Nephron progenitor cell (in vitro differentiated cells): ENCODE data around the gene SRSF2.
A peak's percentile ranks its signal among the peaks of the same experiment; 100 is the strongest.

Experiments used
- DNase-seq: peaks from one replicate; pipeline ENCODE4 v3.0.0; 2021
- H3K27ac Mint-ChIP-seq: 2 replicates; pipeline ENCODE4 v1.8.0; 2021; ENCODE audit warnings: mild to moderate bottlenecking, moderate library complexity, mixed read lengths
- H3K27me3 Mint-ChIP-seq: 2 replicates; pipeline ENCODE4 v1.8.0; 2021; ENCODE audit warnings: mild to moderate bottlenecking, low read depth, mixed read lengths; ENCODE audit not compliant: poor library complexity
- H3K36me3 Mint-ChIP-seq: 2 replicates; pipeline ENCODE4 v1.8.0; 2021; ENCODE audit warnings: low read depth, mixed read lengths
- H3K4me1 Mint-ChIP-seq: 2 replicates; pipeline ENCODE4 v1.8.0; 2021; ENCODE audit warnings: mixed read lengths
- H3K4me3 Mint-ChIP-seq: 2 replicates; pipeline ENCODE4 v1.8.0; 2021; ENCODE audit warnings: mild to moderate bottlenecking, moderate library complexity, mixed read lengths
- H3K9me3 Mint-ChIP-seq: 2 replicates; pipeline ENCODE4 v1.8.0; 2021; ENCODE audit warnings: mild to moderate bottlenecking, moderate library complexity, mixed read lengths
- CTCF ChIP-seq: fragments of 200-600 bp; sonication (generic); IDR thresholded peaks from 2 replicates; pipeline ENCODE4 v1.5.0; 2021; ENCODE audit warnings: antibody characterized with exemption

SRSF2 gene

GRCh38 chr17:76720211-76720610, 16.9 kb downstream of the SRSF2 start:
- peaks cover 57% of the 10 kb centered on the region for H3K36me3 Mint-ChIP-seq
- no peak for TF ChIP-seq CTCF
- no peak overlapping the region for H3K4me3 Mint-ChIP-seq
- H3K4me1 Mint-ChIP-seq, result peaks cover 4% of the 10 kb centered on the region
- H3K9me3 Mint-ChIP-seq, result no peaks in the 10 kb centered on the region
- no peak for DNase-seq
- H3K27me3 Mint-ChIP-seq, result no peaks in the 10 kb centered on the region
- H3K27ac Mint-ChIP-seq, result no peak overlapping the region

GRCh38 chr17:76718516-76718915, 18.6 kb downstream of the SRSF2 start:
- peaks cover 50% of the 10 kb centered on the region for H3K36me3 Mint-ChIP-seq

GRCh38 chr17:76716839-76717215, 20.3 kb downstream of the SRSF2 start:
- Mint-ChIP-seq H3K9me3 (no peaks in the 10 kb centered on the region), H3K27me3 (peaks cover 2% of the 10 kb centered on the region), H3K4me3 (no peak overlapping the region), H3K36me3 (peaks cover 38% of the 10 kb centered on the region), H3K4me1 (no peaks in the 10 kb centered on the region), H3K27ac (no peak overlapping the region)
- no peak for TF ChIP-seq CTCF
- no peak for DNase-seq

More at GRCh38 chr17:76718516-76718915, 18.6 kb downstream of the SRSF2 start:
- Mint-ChIP-seq H3K27me3 (no peaks in the 10 kb centered on the region), H3K9me3 (no peaks in the 10 kb centered on the region), H3K27ac (no peak overlapping the region), H3K4me1 (no peaks in the 10 kb centered on the region), H3K4me3 (no peak overlapping the region)
- TF ChIP-seq CTCF, result no peak
- DNase-seq, result no peak

- peaks cover 5% of the 10 kb centered on the region for H3K4me1 Mint-ChIP-seq
- no peak for DNase-seq
- TF ChIP-seq CTCF, result no peak
- peaks cover 6% of the 10 kb centered on the region for H3K27me3 Mint-ChIP-seq
- no peaks in the 10 kb centered on the region for H3K9me3 Mint-ChIP-seq
- H3K4me3 Mint-ChIP-seq, result no peak overlapping the region
- H3K27ac Mint-ChIP-seq, result no peak overlapping the region
- peaks cover 33% of the 10 kb centered on the region for H3K36me3 Mint-ChIP-seq
These were observed 20.8 kb downstream of the SRSF2 start for GRCh38 chr17:76716146-76716838.

GRCh38 chr17:76715496-76715830, 21.7 kb downstream of the SRSF2 start:
- Mint-ChIP-seq H3K27me3 (peaks cover 9% of the 10 kb centered on the region), H3K9me3 (no peaks in the 10 kb centered on the region), H3K4me3 (no peak overlapping the region), H3K4me1 (peaks cover 8% of the 10 kb centered on the region), H3K36me3 (peaks cover 25% of the 10 kb centered on the region), H3K27ac (no peak overlapping the region)
- no peak for TF ChIP-seq CTCF
- no peak for DNase-seq

- DNase-seq, result peak; percentile 88
- H3K36me3 Mint-ChIP-seq, result peaks cover 20% of the 10 kb centered on the region
- no peak overlapping the region for H3K27ac Mint-ChIP-seq
- H3K4me3 Mint-ChIP-seq, result no peak overlapping the region
- no peaks in the 10 kb centered on the region for H3K9me3 Mint-ChIP-seq
- peaks cover 10% of the 10 kb centered on the region for H3K4me1 Mint-ChIP-seq
- peak; percentile 89 for TF ChIP-seq CTCF
- peaks cover 11% of the 10 kb centered on the region for H3K27me3 Mint-ChIP-seq
These were observed 22.2 kb downstream of the SRSF2 start for GRCh38 chr17:76714822-76715495.
